A549 treated with GW870086 at 1 μM for 4 hours (cell line): ENCODE results near the gene F13B. TPM values are rescaled to one million over a fixed set of nuclear protein-coding genes. Genes with fewer than 3 reads are reported as not detected.

Source experiments
- total RNA-seq: library from RNA; stranded (reverse); fragments of 200-300 nt; extraction: Qiagen RNA extraction; gene quantifications from 5 replicates; pipeline ENCODE4 v1.2.3, GENCODE V29; 2022; ENCODE audit warnings: low read depth

Gene F13B, protein sequence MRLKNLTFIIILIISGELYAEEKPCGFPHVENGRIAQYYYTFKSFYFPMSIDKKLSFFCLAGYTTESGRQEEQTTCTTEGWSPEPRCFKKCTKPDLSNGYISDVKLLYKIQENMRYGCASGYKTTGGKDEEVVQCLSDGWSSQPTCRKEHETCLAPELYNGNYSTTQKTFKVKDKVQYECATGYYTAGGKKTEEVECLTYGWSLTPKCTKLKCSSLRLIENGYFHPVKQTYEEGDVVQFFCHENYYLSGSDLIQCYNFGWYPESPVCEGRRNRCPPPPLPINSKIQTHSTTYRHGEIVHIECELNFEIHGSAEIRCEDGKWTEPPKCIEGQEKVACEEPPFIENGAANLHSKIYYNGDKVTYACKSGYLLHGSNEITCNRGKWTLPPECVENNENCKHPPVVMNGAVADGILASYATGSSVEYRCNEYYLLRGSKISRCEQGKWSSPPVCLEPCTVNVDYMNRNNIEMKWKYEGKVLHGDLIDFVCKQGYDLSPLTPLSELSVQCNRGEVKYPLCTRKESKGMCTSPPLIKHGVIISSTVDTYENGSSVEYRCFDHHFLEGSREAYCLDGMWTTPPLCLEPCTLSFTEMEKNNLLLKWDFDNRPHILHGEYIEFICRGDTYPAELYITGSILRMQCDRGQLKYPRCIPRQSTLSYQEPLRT
- total RNA-seq = 0.06 to 0.09 TPM (median 0.08 TPM) in 3 of 5 replicates, not detected in the others

DNA sequence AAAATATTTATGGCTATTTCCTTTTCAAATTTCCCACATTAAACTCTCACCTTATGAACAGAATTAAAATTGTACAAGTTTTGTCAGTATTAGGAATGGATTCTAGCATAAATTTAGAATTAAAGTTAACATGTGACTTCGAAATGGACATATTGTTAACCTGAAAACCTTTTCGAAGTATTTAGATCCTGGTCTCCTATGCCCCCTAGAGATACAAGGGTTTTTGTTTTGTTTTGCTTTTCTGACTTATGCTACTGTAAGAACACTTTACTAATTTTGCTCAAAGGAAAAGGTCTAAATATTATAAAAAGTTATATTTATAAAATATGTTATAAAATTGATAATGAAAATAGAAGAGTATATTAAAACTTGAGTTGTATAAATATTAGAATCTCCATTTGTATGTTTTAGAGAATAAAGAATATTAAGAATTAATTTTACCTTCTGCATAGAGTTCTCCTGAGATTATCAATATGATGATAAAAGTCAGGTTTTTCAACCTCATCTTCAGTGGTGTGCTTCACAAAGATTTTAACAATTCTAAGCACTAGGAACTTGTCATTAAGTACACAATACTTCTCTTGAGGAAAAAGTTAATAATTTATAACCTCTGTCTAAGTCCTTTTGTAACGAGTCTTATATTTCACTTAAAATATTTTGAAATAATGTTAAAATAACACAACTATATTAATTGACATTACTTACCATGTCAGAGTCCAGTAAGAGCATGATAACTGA lies at the start of gene F13B:
TSS of gene F13B (minus strand) at position 542 of the 738 bp plus-strand sequence. CDS start at position 505, 37 bp downstream.

Other genes starting within 250 kb of the F13B start
- gene CFHR1, start 247.5 kb downstream of the F13B start, total RNA-seq = 0.19 to 0.23 TPM in 2 of 5 replicates, not detected in the others
- gene CFHR4, start 179.2 kb downstream of the F13B start, total RNA-seq = not detected in 5 replicates
- gene CFHR2, start 123.5 kb downstream of the F13B start, total RNA-seq = not detected in 5 replicates
- not detected in 5 replicates for gene CFHR5, start 89.7 kb downstream of the F13B start, total RNA-seq
- 17.1 to 25.9 TPM (median 22.1 TPM) in 5 replicates for gene ASPM, start 79.4 kb upstream of the F13B start, total RNA-seq
- gene ZBTB41, start 134.0 kb upstream of the F13B start, total RNA-seq = 1.5 to 3.9 TPM (median 3.4 TPM) in 5 replicates
- not detected in 5 replicates for gene CRB1, start 201.0 kb upstream of the F13B start, total RNA-seq